Liver (tissue), 3 donors: ENCODE data around the gene URM1.

Experiments used
- CTCF ChIP-seq: fragments of 150-350 bp; IDR thresholded peaks from 2 replicates; pipeline ENCODE4 v1.5.1; 2017; ENCODE audit warnings: improper control_type of control experiment, low read depth, low read length; ENCODE audit not compliant: missing input control
- GABPA ChIP-seq, 2 donors: IDR thresholded peaks in 1 of 2; conservative IDR thresholded peaks in 1 of 2; 2 replicates each; pipeline ENCODE4 v1.6.1; 2016; ENCODE audit warnings: antibody characterized with exemption in 2 of 2, mild to moderate bottlenecking in 1 of 2, moderate library complexity in 1 of 2
- HNF4G ChIP-seq: IDR thresholded peaks from 2 replicates; pipeline ENCODE4 v1.6.1; 2016; ENCODE audit warnings: antibody characterized with exemption
- RAD21 ChIP-seq, 2 donors: IDR thresholded peaks; 2 replicates each; pipeline ENCODE4 v1.6.1; 2016; ENCODE audit warnings: antibody characterized with exemption in 2 of 2, mild to moderate bottlenecking in 2 of 2
- SP1 ChIP-seq: IDR thresholded peaks from 2 replicates; pipeline ENCODE4 v1.6.1; 2018; ENCODE audit warnings: antibody characterized with exemption, mild to moderate bottlenecking
- TAF1 ChIP-seq: conservative IDR thresholded peaks from 2 replicates; pipeline ENCODE4 v1.6.1; 2016; ENCODE audit warnings: antibody characterized with exemption, mild to moderate bottlenecking
- YY1 ChIP-seq: IDR thresholded peaks from 2 replicates; pipeline ENCODE4 v1.6.1; 2016; ENCODE audit warnings: antibody characterized with exemption, mild to moderate bottlenecking
- TF ChIP-seq, protein P1 (sequence below): IDR thresholded peaks from 2 replicates; pipeline ENCODE4 v1.6.1; 2016; ENCODE audit warnings: antibody characterized with exemption, mild to moderate bottlenecking
- donor health status: healthy.
- donor health status: healthy.

- no peak for TF ChIP-seq CTCF
- TF ChIP-seq TAF1, result no peak
- no peak for TF ChIP-seq YY1
- no peak for TF ChIP-seq RAD21 (IDR thresholded peaks at IDR 0.05)
- TF ChIP-seq, protein P1, sequence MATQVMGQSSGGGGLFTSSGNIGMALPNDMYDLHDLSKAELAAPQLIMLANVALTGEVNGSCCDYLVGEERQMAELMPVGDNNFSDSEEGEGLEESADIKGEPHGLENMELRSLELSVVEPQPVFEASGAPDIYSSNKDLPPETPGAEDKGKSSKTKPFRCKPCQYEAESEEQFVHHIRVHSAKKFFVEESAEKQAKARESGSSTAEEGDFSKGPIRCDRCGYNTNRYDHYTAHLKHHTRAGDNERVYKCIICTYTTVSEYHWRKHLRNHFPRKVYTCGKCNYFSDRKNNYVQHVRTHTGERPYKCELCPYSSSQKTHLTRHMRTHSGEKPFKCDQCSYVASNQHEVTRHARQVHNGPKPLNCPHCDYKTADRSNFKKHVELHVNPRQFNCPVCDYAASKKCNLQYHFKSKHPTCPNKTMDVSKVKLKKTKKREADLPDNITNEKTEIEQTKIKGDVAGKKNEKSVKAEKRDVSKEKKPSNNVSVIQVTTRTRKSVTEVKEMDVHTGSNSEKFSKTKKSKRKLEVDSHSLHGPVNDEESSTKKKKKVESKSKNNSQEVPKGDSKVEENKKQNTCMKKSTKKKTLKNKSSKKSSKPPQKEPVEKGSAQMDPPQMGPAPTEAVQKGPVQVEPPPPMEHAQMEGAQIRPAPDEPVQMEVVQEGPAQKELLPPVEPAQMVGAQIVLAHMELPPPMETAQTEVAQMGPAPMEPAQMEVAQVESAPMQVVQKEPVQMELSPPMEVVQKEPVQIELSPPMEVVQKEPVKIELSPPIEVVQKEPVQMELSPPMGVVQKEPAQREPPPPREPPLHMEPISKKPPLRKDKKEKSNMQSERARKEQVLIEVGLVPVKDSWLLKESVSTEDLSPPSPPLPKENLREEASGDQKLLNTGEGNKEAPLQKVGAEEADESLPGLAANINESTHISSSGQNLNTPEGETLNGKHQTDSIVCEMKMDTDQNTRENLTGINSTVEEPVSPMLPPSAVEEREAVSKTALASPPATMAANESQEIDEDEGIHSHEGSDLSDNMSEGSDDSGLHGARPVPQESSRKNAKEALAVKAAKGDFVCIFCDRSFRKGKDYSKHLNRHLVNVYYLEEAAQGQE, result no peak
- TF ChIP-seq GABPA (IDR thresholded peaks at IDR 0.05 in 1 of 2, conservative IDR thresholded peaks at IDR 0.05 in 1 of 2), result no peak
- no peak for TF ChIP-seq SP1
- TF ChIP-seq HNF4G, result no peak
Measured at GRCh38 chr9:128405077-128405779, 34.1 kb downstream of the URM1 start.
